Stimulated activated CD4-positive, alpha-beta T cell treated with anti-CD3 and anti-CD28 coated beads, TNF-alpha, amount 100 ng/mL, for 1 hour (primary cell): ENCODE results near the gene CMSS1.

Source experiments
- DNase-seq, 3 donors: peaks; one replicate each; pipeline ENCODE4 v3.0.0-alpha.2; 2020; ENCODE audit warnings: low read depth in 3 of 3, low spot score in 1 of 3

CMSS1 gene

GRCh38 chr3:100160521-100160920 is 342.9 kb downstream of the CMSS1 start:
- DNase-seq, result no peak

GRCh38 chr3:100163787-100164186 is 346.1 kb downstream of the CMSS1 start:
- DNase-seq, result no peak

- DNase-seq, result no peak
These were observed 347.1 kb downstream of the CMSS1 start for GRCh38 chr3:100164743-100165142.

GRCh38 chr3:100165926-100166550 is 348.4 kb downstream of the CMSS1 start:
- no peak for DNase-seq

GRCh38 chr3:100169201-100169920 is 351.7 kb downstream of the CMSS1 start:
- no peak for DNase-seq

- DNase-seq, result no peak
These were observed 352.8 kb downstream of the CMSS1 start for GRCh38 chr3:100170486-100170885.

GRCh38 chr3:100171211-100171914 is 353.7 kb downstream of the CMSS1 start:
- no peak for DNase-seq

- no peak for DNase-seq
These were observed 356.3 kb downstream of the CMSS1 start for GRCh38 chr3:100173961-100174360.

GRCh38 chr3:100175637-100176280 is 358.1 kb downstream of the CMSS1 start:
- DNase-seq, result no peak

GRCh38 chr3:100179692-100180349 is 362.2 kb downstream of the CMSS1 start:
- DNase-seq, result no peak

- DNase-seq, result no peak
These were observed 366.0 kb downstream of the CMSS1 start for GRCh38 chr3:100183608-100184125.

- no peak for DNase-seq
These were observed 367.4 kb downstream of the CMSS1 start for GRCh38 chr3:100184948-100185570.

- no peak for DNase-seq
These were observed 368.2 kb downstream of the CMSS1 start for GRCh38 chr3:100185847-100186246.

- no peak for DNase-seq
These were observed 371.8 kb downstream of the CMSS1 start for GRCh38 chr3:100189444-100189964.

GRCh38 chr3:100195375-100195774 is 377.7 kb downstream of the CMSS1 start:
- DNase-seq, result no peak

- no peak for DNase-seq
These were observed 380.2 kb downstream of the CMSS1 start for GRCh38 chr3:100197876-100198275.

- no peak for DNase-seq
These were observed 381.1 kb downstream of the CMSS1 start for GRCh38 chr3:100198579-100199269.

GRCh38 chr3:100205171-100205570 is 387.5 kb downstream of the CMSS1 start:
- DNase-seq, result no peak

GRCh38 chr3:100206687-100207086 is 389.0 kb downstream of the CMSS1 start:
- DNase-seq, result no peak

GRCh38 chr3:100207886-100208285 is 390.2 kb downstream of the CMSS1 start:
- no peak for DNase-seq
